ENCODE data around the gene MPL. TPM values are rescaled to one million over a fixed set of nuclear protein-coding genes. Genes with fewer than 3 reads are reported as not detected.

Gene MPL
- total RNA-seq, 1 experiment from 2014 or later, result not detected

DNA sequence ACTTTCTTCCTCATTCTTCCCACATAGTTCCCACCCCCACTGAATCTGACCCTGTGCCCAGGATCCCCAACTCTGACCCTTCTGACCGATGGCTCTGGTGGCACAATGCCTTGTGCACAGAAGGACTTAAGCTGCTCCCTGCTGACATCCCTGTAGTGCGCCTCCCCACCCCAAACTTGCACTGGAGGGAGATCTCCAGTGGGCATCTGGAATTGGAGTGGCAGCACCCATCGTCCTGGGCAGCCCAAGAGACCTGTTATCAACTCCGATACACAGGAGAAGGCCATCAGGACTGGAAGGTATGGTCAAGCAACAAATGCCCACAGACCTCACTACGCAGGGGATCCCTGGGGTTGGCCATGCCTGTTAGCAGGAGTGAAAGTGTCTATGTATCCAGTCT, 9.0 kb downstream of the MPL start:
- intact Hi-C loops (cut with micrococcal nuclease; ENCODE audit: unreplicated experiment), result no loop called here
- TF ChIP-seq, protein P1, sequence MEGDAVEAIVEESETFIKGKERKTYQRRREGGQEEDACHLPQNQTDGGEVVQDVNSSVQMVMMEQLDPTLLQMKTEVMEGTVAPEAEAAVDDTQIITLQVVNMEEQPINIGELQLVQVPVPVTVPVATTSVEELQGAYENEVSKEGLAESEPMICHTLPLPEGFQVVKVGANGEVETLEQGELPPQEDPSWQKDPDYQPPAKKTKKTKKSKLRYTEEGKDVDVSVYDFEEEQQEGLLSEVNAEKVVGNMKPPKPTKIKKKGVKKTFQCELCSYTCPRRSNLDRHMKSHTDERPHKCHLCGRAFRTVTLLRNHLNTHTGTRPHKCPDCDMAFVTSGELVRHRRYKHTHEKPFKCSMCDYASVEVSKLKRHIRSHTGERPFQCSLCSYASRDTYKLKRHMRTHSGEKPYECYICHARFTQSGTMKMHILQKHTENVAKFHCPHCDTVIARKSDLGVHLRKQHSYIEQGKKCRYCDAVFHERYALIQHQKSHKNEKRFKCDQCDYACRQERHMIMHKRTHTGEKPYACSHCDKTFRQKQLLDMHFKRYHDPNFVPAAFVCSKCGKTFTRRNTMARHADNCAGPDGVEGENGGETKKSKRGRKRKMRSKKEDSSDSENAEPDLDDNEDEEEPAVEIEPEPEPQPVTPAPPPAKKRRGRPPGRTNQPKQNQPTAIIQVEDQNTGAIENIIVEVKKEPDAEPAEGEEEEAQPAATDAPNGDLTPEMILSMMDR (conservative IDR thresholded peaks at IDR 0.05; ENCODE audit: low read depth, low read length), result no peak
- TF ChIP-seq EZH2 (IDR thresholded peaks at IDR 0.05; ENCODE audit: borderline replicate concordance, low read depth, low read length, poor library complexity, severe bottlenecking), result no peak
- BruUV-seq (replicated peaks), result no TSS peak

DNA sequence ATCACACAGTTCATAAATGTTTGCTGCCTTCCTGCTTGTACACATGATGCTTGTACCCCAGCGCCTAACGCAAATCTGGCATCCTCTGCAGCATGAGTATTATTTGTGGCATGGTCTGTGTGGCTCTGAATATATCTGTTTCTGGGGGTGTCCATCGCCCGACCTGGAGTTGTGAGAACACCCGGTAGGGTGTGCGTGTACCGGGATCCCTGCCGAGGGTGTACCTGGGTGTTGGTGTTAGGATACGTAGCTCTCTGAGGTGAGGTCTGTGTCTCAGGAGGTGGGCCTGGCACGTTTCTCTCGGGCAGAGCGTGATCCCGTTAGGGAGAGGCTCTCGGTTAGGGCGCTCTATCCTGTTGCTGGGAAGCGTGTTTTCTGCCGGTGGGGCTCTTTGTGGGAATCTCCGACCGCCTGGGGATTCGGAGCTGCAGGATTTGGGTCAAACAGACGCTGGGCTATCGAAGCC, 10.8 kb downstream of the MPL start:
- Histone ChIP-seq H3K27me3 (replicated peaks; ENCODE audit: insufficient read depth, low read depth, low read length, poor library complexity) (no peaks in the 10 kb centered on the region), H3K27ac (ENCODE audit: low read depth, low read length, poor library complexity, severe bottlenecking) (peak overlapping the region; percentile 62), H3K36me3 (ENCODE audit: insufficient read depth, low read length, poor library complexity, severe bottlenecking) (no peaks in the 10 kb centered on the region), H3K4me1 (ENCODE audit: insufficient read depth, low read length, poor library complexity, severe bottlenecking) (peaks cover 8% of the 10 kb centered on the region), H3K9me3 (ENCODE audit: low read depth, low read length, poor library complexity, severe bottlenecking) (no peaks in the 10 kb centered on the region), H3K4me3 (ENCODE audit: low read depth, low read length, poor library complexity, severe bottlenecking) (peak overlapping the region; percentile 52)
- no TSS peak for BruUV-seq (replicated peaks)
- TF ChIP-seq EZH2 (IDR thresholded peaks at IDR 0.05; ENCODE audit: borderline replicate concordance, low read depth, low read length, poor library complexity, severe bottlenecking), result no peak
- TF ChIP-seq, protein P1 (conservative IDR thresholded peaks at IDR 0.05; ENCODE audit: low read depth, low read length), result no peak
- CTCF ChIA-PET, result no interaction called here
- intact Hi-C loops (cut with micrococcal nuclease; ENCODE audit: unreplicated experiment), result no loop called here
- no peak for DNase-seq (ENCODE audit: low spot score)
- POLR2A ChIA-PET (ENCODE audit: low non-redundant PET), result no interaction called here

More for the DNA sequence above, 9.0 kb downstream of the MPL start:
- Histone ChIP-seq H3K9me3 (ENCODE audit: low read depth, low read length, poor library complexity, severe bottlenecking) (no peaks in the 10 kb centered on the region), H3K27me3 (replicated peaks; ENCODE audit: insufficient read depth, low read depth, low read length, poor library complexity) (no peaks in the 10 kb centered on the region), H3K36me3 (ENCODE audit: insufficient read depth, low read length, poor library complexity, severe bottlenecking) (no peaks in the 10 kb centered on the region), H3K27ac (ENCODE audit: low read depth, low read length, poor library complexity, severe bottlenecking) (no peak overlapping the region), H3K4me3 (ENCODE audit: low read depth, low read length, poor library complexity, severe bottlenecking) (no peak overlapping the region), H3K4me1 (ENCODE audit: insufficient read depth, low read length, poor library complexity, severe bottlenecking) (peaks cover 8% of the 10 kb centered on the region)
- ChIA-PET CTCF (no interaction called here), POLR2A (ENCODE audit: low non-redundant PET) (no interaction called here)
- no peak for DNase-seq (ENCODE audit: low spot score)

DNA sequence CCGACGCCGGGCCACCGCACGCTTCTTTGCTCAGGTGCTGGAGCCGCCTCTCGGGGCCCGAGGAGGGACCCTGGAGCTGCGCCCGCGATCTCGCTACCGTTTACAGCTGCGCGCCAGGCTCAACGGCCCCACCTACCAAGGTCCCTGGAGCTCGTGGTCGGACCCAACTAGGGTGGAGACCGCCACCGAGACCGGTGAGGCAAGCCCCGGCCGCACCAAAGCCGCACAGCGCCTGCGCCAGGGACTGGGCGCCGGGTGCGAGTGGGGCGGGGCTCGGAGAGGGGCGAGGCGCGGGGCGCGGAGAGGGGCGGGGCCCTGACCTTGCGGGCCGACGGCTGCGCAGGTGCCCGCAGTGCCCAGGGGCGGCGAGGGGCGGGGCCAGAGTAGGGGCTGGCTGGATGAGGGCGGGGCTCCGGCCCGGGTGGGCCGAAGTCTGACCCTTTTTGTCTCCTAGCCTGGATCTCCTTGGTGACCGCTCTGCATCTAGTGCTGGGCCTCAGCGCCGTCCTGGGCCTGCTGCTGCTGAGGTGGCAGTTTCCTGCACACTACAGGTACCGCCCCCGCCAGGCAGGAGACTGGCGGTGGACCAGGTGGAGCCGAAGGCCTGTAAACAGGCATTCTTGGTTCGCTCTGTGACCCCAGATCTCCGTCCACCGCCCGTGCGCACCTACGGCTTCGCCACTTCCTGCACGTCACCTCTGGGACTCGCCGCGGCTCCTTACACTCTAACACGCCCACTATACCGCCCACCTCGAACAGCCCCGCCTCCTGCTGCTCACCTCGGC, 11.4 kb downstream of the MPL start:
- Histone ChIP-seq H3K4me3 (ENCODE audit: low read depth, low read length, poor library complexity, severe bottlenecking) (peak overlapping the region; percentile 52), H3K27me3 (replicated peaks; ENCODE audit: insufficient read depth, low read depth, low read length, poor library complexity) (no peaks in the 10 kb centered on the region), H3K36me3 (ENCODE audit: insufficient read depth, low read length, poor library complexity, severe bottlenecking) (no peaks in the 10 kb centered on the region), H3K27ac (ENCODE audit: low read depth, low read length, poor library complexity, severe bottlenecking) (peak overlapping the region; percentile 62), H3K4me1 (ENCODE audit: insufficient read depth, low read length, poor library complexity, severe bottlenecking) (peaks cover 8% of the 10 kb centered on the region), H3K9me3 (ENCODE audit: low read depth, low read length, poor library complexity, severe bottlenecking) (no peaks in the 10 kb centered on the region)
- intact Hi-C loops (cut with micrococcal nuclease; ENCODE audit: unreplicated experiment), result no loop called here
- ChIA-PET POLR2A (ENCODE audit: low non-redundant PET) (no interaction called here), CTCF (no interaction called here)
- TF ChIP-seq EZH2 (IDR thresholded peaks at IDR 0.05; ENCODE audit: borderline replicate concordance, low read depth, low read length, poor library complexity, severe bottlenecking), result no peak
- TF ChIP-seq, protein P1 (conservative IDR thresholded peaks at IDR 0.05; ENCODE audit: low read depth, low read length), result no peak
- no TSS peak for BruUV-seq (replicated peaks)
- DNase-seq (ENCODE audit: low spot score), result peak; percentile 82

Data from A673 (cell line).